ENCODE measurements around the gene SLC38A6.
A peak's percentile ranks its signal among the peaks of the same experiment; 100 is the strongest.

Gene SLC38A6

GRCh38 chr14:60981633-60982455 is 799 bp downstream of the SLC38A6 start:
- DNase-seq: no peak

DNA sequence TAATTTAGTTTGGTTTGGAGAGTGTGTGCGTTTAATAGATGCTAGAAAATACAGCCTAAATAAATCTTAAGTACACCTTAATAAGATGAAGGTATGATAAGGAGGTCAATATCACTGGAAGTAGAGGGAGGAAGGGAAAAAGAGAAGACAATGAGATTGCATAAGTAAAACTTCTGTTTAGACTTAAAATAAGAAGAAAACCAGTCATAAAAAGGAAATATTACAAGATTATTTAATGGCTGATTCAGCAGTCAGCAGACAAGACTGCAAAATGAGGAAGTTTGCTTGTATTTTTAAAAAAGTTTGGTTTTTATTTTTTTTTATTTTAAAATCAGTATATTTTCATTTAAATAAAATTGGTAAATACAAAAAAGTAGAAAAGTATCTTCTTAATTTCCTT is 3.2 kb downstream of the SLC38A6 start:
- no peak for DNase-seq

- no peak for DNase-seq
These were observed 5.5 kb downstream of the SLC38A6 start for GRCh38 chr14:60986500-60986899.

DNA sequence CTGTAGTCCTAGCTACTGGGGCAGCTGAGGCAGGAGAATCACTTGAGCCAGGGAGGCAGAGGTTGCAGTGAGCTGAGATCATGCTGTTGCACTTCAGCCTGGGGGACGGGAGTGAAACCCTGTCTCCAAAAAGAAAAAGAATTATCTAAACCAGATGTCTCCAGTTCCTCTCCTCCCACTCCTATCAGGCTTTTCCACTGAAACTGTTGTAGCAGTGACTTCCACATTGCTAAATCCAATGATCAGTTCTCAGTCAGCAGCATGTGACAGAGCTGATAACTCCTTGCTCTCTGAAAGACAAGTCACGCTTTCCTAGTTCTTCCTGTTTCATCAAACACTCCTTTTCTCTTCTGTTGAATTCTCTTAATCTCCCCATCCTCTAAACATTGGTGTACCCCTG is 8.6 kb downstream of the SLC38A6 start:
- no peak for DNase-seq

GRCh38 chr14:60998617-60999016 is 17.6 kb downstream of the SLC38A6 start:
- DNase-seq: no peak

DNA sequence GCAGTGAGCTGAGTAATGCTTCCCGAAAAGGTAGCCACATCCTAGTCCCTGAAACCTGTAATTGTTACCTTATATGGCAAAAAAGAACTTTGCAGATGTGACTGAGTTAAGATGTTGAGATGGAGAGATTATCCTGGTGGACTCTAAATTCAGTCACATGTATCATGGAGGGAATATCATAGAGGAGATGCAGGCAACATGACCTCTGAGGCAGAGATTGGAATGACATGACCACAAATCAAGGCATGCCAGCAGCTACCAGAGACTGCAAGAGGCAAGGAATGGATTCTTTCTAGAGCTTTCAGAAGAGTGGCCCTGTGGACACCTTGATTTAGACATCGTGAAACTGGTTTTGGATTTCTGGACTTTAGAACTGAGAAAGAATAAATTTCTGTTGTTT is 18.5 kb downstream of the SLC38A6 start:
- no peak for DNase-seq

DNA sequence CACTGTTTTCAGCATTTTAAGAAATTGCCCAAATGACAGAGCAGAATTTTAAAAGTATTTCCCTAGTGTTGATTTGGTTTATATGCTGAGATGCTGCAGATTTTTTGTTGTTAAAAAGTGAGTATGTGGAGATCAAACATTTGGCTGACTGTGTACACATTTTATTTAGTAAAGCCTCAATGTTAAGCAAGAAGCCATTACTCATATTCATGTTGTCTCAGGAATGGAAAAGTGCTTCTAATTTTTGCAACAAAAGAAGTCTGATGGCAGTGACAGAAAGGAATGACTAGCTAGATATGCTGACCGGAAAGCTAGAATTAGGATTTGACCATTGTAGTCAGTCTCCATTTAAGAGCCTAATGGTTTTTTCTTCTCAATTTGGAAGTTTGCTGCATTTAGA is 22.5 kb downstream of the SLC38A6 start:
- no peak for DNase-seq

- no peak for DNase-seq
These were observed 38.5 kb downstream of the SLC38A6 start for GRCh38 chr14:61019537-61019936.

- peak; percentile 40 to 76 for DNase-seq
These were observed 44.5 kb downstream of the SLC38A6 start for GRCh38 chr14:61025251-61026223.

- no peak for DNase-seq
These were observed 45.5 kb downstream of the SLC38A6 start for GRCh38 chr14:61026526-61026925.

GRCh38 chr14:61031026-61031425 is 50.0 kb downstream of the SLC38A6 start:
- DNase-seq: no peak

DNA sequence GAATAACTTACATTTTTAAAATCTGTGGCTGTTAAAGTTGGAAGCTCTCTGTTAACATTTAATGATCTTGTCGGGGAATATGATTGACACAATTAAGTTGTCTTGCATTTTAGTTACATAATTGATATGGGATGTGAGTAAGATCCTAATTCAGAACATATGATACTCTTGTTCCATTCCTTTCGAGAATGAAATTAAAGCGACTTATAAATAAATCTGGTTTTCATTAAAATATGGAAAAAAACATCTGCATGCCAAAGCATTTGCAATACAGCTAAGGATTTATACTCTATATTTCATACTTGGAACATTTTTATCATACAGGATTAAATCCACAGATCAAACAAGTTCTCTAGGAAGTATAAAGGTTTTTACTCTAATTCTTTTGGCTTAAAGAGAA is 52.0 kb downstream of the SLC38A6 start:
- no peak for DNase-seq

GRCh38 chr14:61033855-61034254 is 52.8 kb downstream of the SLC38A6 start:
- DNase-seq: no peak

DNA sequence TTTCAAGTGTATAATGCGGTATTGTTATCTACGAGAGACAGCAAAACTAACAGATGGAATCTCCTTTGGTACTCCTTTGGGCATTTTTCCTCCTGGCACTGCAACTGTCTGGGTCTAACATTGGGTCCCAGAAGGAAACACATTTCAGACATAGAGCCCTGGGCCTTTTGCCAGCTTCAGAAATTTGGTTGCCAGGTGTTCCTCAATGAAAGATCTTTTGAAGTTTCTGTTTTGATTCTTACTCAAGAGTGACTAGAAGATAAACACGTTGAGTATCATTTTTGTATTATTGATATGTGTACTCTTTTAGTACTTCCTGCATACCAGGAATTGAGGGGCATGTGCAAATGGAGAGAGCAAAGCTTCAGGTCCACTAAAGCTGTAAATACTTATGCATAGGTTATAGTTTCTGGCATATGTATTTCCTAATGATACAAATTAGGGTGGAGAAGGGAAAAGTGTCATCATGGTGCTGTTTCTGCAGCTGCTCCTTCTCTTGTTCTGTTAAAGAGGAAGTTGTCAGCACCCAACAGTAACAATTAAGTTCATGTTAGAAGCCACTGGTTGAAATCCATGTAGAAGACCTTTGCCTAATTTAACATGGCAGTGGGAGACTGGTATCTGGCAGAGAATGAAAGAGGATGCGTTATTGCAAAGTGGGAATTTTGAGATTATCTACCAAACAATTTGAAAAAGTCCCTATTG is 53.5 kb downstream of the SLC38A6 start:
- peak in 1 of 2 experiments; percentile 57 for DNase-seq

- DNase-seq: no peak
These were observed 56.2 kb downstream of the SLC38A6 start for GRCh38 chr14:61037215-61037614.

GRCh38 chr14:61041704-61042103 is 60.7 kb downstream of the SLC38A6 start:
- DNase-seq: no peak

DNA sequence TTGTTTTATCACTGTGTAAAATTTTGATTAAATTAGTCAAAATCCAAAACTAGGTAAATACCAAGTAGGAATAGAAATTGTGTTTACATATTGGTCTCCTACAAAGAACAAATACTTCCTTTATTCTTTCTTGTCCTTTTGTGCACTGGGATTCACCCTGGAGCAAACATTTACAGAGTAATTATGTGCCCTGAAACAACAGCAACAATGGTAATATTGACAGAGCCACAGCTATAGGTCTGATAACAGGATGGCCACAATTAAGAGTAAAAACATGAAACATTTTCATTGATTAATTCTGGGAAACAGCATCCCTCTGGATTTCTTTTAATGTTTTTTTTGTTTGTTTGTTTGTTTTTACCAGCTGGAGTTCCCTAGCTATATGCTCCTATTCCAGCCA is 61.2 kb downstream of the SLC38A6 start:
- no peak for DNase-seq

DNA sequence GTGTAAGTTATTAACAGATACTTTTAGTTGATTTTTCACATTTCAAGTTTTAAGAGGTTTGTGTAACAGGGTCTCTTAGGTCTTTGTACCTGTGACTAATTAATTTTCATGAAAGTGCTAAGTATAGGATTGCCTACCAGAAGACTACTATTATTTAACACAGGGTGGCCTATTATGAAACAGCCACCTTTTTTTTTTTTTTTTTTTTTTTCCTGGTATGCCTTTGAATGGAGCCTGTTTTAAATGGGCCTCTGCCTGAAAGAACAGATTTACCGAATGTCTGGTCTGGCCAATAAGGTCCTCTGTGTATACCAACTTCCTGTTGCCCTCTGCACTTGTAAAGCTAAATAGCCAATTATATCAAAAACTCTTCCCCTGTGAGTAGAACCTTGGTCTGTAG is 62.5 kb downstream of the SLC38A6 start:
- DNase-seq: no peak

DNA sequence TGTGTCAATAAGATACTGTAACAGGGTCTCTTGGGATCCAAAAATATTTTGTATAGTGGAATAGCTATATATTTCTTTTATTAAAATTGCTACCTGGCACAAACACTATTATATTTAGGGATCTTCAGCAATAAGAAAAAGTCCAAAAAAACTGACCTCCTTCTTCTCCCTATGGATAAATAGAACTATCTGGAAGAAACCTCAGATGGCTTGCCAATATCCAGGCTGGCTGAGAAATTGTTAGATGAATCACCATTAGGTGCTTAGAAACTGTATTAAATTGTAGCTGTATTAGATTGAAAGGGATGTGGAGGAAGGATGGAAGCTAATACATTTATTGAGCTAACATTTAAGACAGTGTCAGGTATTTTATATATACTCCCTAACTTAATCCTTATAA is 66.0 kb downstream of the SLC38A6 start:
- DNase-seq: no peak

GRCh38 chr14:61048640-61049039 is 67.6 kb downstream of the SLC38A6 start:
- DNase-seq: no peak

- DNase-seq: no peak
These were observed 69.4 kb downstream of the SLC38A6 start for GRCh38 chr14:61050417-61050816.

DNA sequence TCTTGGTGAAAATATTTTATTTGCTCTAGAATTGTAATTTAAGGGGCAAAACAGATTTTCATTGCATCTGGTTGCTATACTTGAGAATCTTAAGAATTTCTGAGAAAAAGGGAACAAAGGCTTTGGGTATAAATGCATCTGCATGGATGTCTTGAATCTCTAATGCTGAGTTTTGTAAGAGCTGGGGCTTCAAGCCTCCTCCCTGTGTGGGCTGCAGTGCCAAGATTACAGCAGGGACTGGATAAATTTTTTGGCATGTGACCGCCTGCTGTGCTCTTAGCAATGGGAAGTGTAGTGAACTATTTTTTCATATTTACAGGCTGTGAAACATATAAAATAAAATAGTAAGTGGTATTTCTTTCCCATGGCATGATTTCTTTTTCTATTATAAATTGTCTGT is 70.0 kb downstream of the SLC38A6 start:
- peak in 1 of 2 experiments; percentile 15 for DNase-seq

GRCh38 chr14:61051621-61052020 is 70.6 kb downstream of the SLC38A6 start:
- DNase-seq: no peak

All from NCI-H446 (cell line).